PC-9 (cell line): ENCODE measurements around the gene PCAT6. TPM values are rescaled to one million over a fixed set of nuclear protein-coding genes. Genes with fewer than 3 reads are reported as not detected.

Experiments
- BruUV-seq: library from RNA; stranded (reverse); fragments of 400-500 nt; replicated peaks from 2 replicates; lab custom pipeline; 2021; lab: Mats Ljungman, UMichigan
- CTCF ChIA-PET: fragments of 300-600 bp; sonication (Branson Sonifier 250); formaldehyde crosslinking; loops from one replicate; lab custom pipeline; 2022; ENCODE audit warnings: antibody characterized with exemption; lab: Charles Lee
- POLR2A ChIA-PET: fragments of 300-600 bp; sonication (Branson Sonifier 250); formaldehyde crosslinking; loops from one replicate; lab custom pipeline; 2022; ENCODE audit warnings: antibody characterized with exemption; ENCODE audit not compliant: unreplicated experiment; lab: Charles Lee
- DNase-seq, 2 experiments: peaks; one replicate each; pipeline versions ENCODE4 v3.0.0 to v3.0.0-alpha.2; 2015 to 2022; ENCODE audit warnings: mixed read lengths in 1 of 2
- H2AFZ ChIP-seq: fragments of 200-600 bp; sonication (generic); 2 replicates; pipeline ENCODE4 v1.8.1; 2017; ENCODE audit warnings: antibody characterized with exemption
- H3F3A ChIP-seq: fragments of 200-600 bp; sonication (generic); 2 replicates; pipeline ENCODE4 v1.8.1; 2017; ENCODE audit warnings: antibody characterized with exemption, mild to moderate bottlenecking, low read depth; ENCODE audit not compliant: insufficient read depth
- H3K27ac ChIP-seq: fragments of 200-600 bp; sonication (generic); 2 replicates; pipeline ENCODE4 v1.6.1; 2016; ENCODE audit warnings: mixed run types
- H3K27me3 ChIP-seq: fragments of 200-600 bp; sonication (generic); 2 replicates; pipeline ENCODE4 v1.6.1; 2016; ENCODE audit warnings: low read depth, mixed run types; ENCODE audit not compliant: insufficient read depth
- H3K36me3 ChIP-seq: fragments of 200-600 bp; sonication (generic); 2 replicates; pipeline ENCODE4 v1.6.1; 2016; ENCODE audit warnings: low read depth, mixed run types
- H3K4me1 ChIP-seq: fragments of 200-600 bp; sonication (generic); replicated peaks from 2 replicates; pipeline ENCODE4 v1.6.1; 2016; ENCODE audit warnings: mixed run types; ENCODE audit not compliant: insufficient read depth
- H3K4me2 ChIP-seq: fragments of 200-600 bp; sonication (generic); 2 replicates; pipeline ENCODE4 v1.6.1; 2017; ENCODE audit warnings: mixed run types
- H3K4me3 ChIP-seq: fragments of 200-600 bp; sonication (generic); 2 replicates; pipeline ENCODE4 v1.6.1; 2016; ENCODE audit warnings: mixed run types
- H3K79me2 ChIP-seq: fragments of 200-600 bp; sonication (generic); 2 replicates; pipeline ENCODE4 v1.6.1; 2017; ENCODE audit warnings: low read depth, mixed run types
- H3K9me2 ChIP-seq: fragments of 200-600 bp; sonication (generic); 2 replicates; pipeline ENCODE4 v1.8.1; 2017; ENCODE audit warnings: mild to moderate bottlenecking; ENCODE audit not compliant: insufficient read depth
- H3K9me3 ChIP-seq: fragments of 200-600 bp; sonication (generic); 2 replicates; pipeline ENCODE4 v1.8.1; 2016; ENCODE audit warnings: low read depth; ENCODE audit not compliant: insufficient read depth
- H4K20me1 ChIP-seq: fragments of 200-600 bp; sonication (generic); 2 replicates; pipeline ENCODE4 v1.8.1; 2017; ENCODE audit not compliant: insufficient read depth
- CTCF ChIP-seq: fragments of 200-600 bp; sonication (generic); conservative IDR thresholded peaks from 2 replicates; pipeline ENCODE4 v1.6.1; 2017; ENCODE audit warnings: mixed run types, antibody characterized with exemption, mild to moderate bottlenecking, moderate library complexity
- EZH2 ChIP-seq: fragments of 200-600 bp; sonication (generic); IDR thresholded peaks from 2 replicates; pipeline ENCODE4 v1.8.0; 2017; ENCODE audit warnings: antibody characterized with exemption, low read depth
- intact Hi-C: fragments of 100-400 bp; cut with micrococcal nuclease; formaldehyde crosslinking; loops from one replicate; pipeline ENCODE4 v1.10.0; 2022; ENCODE audit not compliant: unreplicated experiment
- total RNA-seq: library from RNA; stranded (reverse); gene quantifications from 2 replicates; pipeline ENCODE4 v1.2.3, GENCODE V29; 2021

The PCAT6 gene
- total RNA-seq, 1 experiment from 2014 or later = 1.7 TPM

GRCh38 chr1:202844259-202844658 lies 33.5 kb downstream of the PCAT6 start:
- no peaks in the 10 kb centered on the region for H3K9me3 ChIP-seq
- H3K79me2 ChIP-seq = no peaks in the 10 kb centered on the region
- H3K27ac ChIP-seq = no peak overlapping the region
- H3K4me2 ChIP-seq = no peak overlapping the region
- intact Hi-C loops = no loop called here
- no peak for DNase-seq
- no TSS peak for BruUV-seq
- H3F3A ChIP-seq = no peaks in the 10 kb centered on the region
- no peaks in the 10 kb centered on the region for H3K27me3 ChIP-seq
- H3K36me3 ChIP-seq = no peaks in the 10 kb centered on the region
- H4K20me1 ChIP-seq = no peaks in the 10 kb centered on the region
- no peak for TF ChIP-seq CTCF
- no peak for TF ChIP-seq EZH2
- H3K4me1 ChIP-seq = no peaks in the 10 kb centered on the region
- POLR2A ChIA-PET = interaction anchor here (0.6 kb wide), 1 partner anchor 36 kb away, joined by 3 read pairs; the partner anchor contains the start of gene KDM5B
- no peaks in the 10 kb centered on the region for H3K9me2 ChIP-seq
- no peak overlapping the region for H2AFZ ChIP-seq
- CTCF ChIA-PET = no interaction called here
- no peak overlapping the region for H3K4me3 ChIP-seq

GRCh38 chr1:202844935-202845334 lies 34.2 kb downstream of the PCAT6 start:
- BruUV-seq = no TSS peak
- POLR2A ChIA-PET = no interaction called here
- DNase-seq = no peak
- Histone ChIP-seq H4K20me1 (no peaks in the 10 kb centered on the region), H3K27ac (no peak overlapping the region), H3K36me3 (no peaks in the 10 kb centered on the region), H3F3A (no peaks in the 10 kb centered on the region), H3K27me3 (no peaks in the 10 kb centered on the region), H3K4me3 (no peak overlapping the region), H3K9me3 (no peaks in the 10 kb centered on the region), H3K79me2 (no peaks in the 10 kb centered on the region), H2AFZ (no peak overlapping the region), H3K4me2 (no peak overlapping the region), H3K4me1 (no peaks in the 10 kb centered on the region), H3K9me2 (no peaks in the 10 kb centered on the region)
- TF ChIP-seq EZH2 (no peak), CTCF (no peak)
- intact Hi-C loops = no loop called here
- CTCF ChIA-PET = no interaction called here

- no peaks in the 10 kb centered on the region for H3F3A ChIP-seq
- no peak overlapping the region for H3K4me3 ChIP-seq
- H2AFZ ChIP-seq = no peak overlapping the region
- DNase-seq = no peak
- TF ChIP-seq CTCF (no peak), EZH2 (no peak)
- no TSS peak for BruUV-seq
- POLR2A ChIA-PET = no interaction called here
- intact Hi-C loops = no loop called here
- H3K4me1 ChIP-seq = no peaks in the 10 kb centered on the region
- no peaks in the 10 kb centered on the region for H3K27me3 ChIP-seq
- H3K9me3 ChIP-seq = no peaks in the 10 kb centered on the region
- H3K79me2 ChIP-seq = no peaks in the 10 kb centered on the region
- H3K27ac ChIP-seq = no peak overlapping the region
- no peak overlapping the region for H3K4me2 ChIP-seq
- no peaks in the 10 kb centered on the region for H4K20me1 ChIP-seq
- H3K36me3 ChIP-seq = no peaks in the 10 kb centered on the region
- H3K9me2 ChIP-seq = no peaks in the 10 kb centered on the region
- CTCF ChIA-PET = no interaction called here
These were observed 37.4 kb downstream of the PCAT6 start for GRCh38 chr1:202848191-202848542.
